IPS-18c (cell line): Measurements from ENCODE around the gene CDS2.

Source experiments
- H3K4me3 ChIP-seq: 2 replicates; pipeline ENCODE4 v1.7.0; 2013; ENCODE audit warnings: low read depth, mild to moderate bottlenecking, low read length, moderate library complexity; ENCODE audit not compliant: insufficient read depth
- H3K9me3 ChIP-seq: one replicate; pipeline ENCODE4 v1.6.1; 2013; ENCODE audit warnings: mild to moderate bottlenecking, low read length, moderate library complexity; ENCODE audit not compliant: control insufficient read depth, insufficient read depth

The CDS2 gene

DNA sequence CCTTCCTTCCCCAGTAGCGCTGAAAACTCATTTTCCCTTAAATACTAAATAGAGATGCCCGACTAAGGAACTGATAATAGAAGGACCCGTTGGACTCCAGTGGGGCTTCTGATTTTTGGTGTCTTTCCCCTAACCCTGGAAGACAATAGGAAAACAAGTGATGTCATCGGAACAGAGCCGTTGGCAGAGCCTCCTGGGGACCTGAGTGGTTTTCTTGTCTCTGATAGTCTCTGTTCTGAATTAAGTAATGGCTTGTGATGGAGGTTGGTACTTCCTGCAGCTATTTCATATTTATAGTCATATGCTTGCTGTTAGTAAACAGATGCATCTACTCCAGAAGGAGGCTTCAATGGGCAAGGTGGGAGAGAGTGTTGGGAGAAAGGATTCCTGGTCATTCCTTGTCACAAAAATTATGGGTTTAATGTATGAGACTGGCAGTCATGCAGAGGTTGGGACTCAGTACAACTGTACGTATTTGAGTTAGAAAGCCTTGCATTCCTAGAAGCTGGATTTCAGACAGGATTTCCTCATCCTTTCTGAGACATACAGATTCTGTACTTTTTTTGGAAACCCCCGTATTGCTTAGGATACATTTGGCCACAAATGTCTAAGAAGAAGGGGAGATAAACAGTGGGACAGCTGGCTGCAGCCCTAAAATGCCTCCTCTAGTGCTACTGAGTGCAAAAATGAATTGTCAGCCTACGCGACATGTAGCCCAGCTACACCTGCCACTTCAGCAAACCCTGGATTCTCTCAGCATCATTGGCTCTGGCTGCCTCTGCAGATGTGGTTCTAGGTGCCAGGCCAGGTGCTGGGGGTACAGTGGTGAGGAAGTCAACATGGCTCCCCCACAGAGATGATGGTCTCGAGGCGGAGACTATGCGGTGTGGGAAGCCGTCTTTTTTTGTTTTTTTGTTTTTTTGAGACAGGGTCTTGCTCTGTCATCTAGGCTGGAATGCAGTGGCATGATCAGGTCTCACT is 38.1 kb downstream of the CDS2 start:
- Histone ChIP-seq H3K9me3 (no peaks in the 10 kb centered on the region), H3K4me3 (no peak overlapping the region)

DNA sequence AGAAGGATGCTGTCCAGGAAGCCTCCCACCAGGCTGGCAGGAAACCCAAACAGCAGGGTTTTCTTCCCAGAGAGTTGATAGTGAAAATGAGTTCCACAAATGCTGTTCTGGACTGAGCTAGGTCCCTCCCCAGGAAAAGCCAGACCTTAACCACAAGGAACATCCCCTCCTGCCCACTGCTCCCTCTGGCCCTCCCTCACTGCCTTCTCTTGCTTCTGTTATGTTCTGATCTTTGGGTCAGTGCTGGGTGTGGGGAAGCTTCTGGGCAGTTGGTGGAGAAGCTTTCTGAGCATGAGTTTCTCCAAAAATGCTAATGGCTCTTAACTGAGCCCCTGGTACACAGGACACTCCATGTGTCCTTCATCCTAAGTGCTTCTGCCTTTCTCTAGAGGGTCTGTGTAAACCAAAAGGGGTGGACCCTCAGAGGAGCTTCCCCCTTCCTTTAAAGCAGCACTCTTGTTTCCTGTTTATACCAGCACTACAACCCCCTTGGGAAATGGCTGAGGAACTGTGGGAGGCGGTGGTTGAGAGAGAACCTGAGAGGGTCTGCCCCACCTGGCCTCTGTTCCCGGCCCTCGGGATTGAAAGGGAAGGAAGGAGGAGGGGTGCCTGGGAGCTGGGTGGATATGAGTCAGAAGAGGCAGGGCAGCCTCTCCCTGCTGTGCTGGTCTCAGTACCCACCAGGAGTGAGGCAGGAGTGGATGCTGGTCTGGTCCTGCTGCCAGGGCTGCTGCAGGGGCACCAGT is 42.0 kb downstream of the CDS2 start:
- Histone ChIP-seq H3K9me3 (no peaks in the 10 kb centered on the region), H3K4me3 (no peak overlapping the region)

DNA sequence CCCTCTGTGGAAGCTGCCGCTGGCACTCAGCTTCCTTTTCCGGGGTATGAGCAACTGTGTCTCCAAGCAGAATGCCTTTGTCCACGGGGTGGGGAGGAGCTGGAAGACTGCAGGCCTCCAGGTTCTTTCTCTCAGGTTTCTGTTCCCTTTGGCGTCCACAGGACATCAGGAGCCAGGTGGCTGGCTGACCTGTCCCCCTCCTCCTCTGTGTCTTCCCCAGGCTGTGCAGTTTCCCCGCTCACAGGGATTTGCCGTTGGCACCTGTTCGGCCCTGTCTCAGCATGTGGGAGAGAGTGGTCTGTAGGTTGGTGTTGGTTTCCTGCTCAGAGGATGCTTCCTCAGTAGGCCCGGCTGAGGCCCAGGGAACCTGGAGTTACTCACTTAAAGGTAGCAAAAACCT is 43.5 kb downstream of the CDS2 start:
- H3K9me3 ChIP-seq = no peaks in the 10 kb centered on the region
- H3K4me3 ChIP-seq = no peak overlapping the region

DNA sequence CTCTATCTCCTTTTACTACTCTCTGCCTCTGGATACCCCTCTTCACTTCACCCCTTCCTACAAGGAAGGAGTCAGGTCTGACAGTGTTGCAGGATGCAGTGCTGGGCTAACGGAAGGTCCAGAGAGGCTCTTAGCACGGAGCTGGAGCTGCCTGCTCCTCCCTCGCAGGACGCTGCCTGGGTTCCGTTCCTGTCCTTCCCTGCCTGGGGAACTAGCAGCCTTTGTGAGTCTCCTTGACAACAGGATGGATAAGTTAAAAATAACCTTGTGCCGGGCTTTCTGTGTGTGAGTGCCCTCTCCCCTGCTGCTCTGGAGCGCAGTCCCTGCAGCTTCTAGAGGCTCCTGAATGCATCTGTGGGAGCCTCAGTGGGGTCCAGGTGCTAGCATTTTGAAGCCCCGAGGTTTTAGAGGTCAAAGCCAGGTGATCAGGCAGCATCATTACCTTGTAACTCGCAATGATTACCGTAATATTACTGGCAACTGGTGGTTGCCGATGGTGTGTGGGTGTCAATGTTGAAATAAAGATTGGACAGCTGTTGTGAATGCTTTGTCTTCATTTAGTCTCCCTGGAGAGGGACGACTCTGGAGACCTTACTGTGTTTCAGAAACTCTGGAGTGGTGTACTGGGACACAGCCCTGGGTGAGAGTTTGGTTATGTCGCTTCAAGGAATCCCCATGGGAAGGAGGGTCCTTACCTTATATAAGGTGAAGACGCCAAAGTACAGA is 44.4 kb downstream of the CDS2 start:
- peak overlapping the region; percentile 9; the same call in 1 of the 2 replicates for H3K4me3 ChIP-seq
- no peaks in the 10 kb centered on the region for H3K9me3 ChIP-seq

DNA sequence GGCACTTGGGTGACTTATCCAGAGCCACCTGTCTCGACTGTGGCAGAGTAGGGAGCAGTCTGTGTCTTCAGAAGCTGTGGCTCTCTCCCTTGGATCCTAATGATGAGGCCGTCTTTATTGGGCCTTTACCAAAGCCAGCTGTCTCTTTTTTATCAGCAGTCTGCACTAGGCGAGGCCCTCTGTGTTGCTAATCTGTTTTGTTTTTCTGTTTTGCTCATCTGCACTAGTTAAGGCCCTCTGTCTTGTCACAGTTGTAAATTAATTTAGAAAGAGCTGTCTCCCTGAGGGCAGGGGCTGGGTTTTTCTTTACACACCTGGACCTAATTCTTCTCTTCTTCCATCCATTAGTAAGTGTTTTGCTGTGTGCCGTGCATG is 45.0 kb downstream of the CDS2 start:
- Histone ChIP-seq H3K9me3 (no peaks in the 10 kb centered on the region), H3K4me3 (no peak overlapping the region)

DNA sequence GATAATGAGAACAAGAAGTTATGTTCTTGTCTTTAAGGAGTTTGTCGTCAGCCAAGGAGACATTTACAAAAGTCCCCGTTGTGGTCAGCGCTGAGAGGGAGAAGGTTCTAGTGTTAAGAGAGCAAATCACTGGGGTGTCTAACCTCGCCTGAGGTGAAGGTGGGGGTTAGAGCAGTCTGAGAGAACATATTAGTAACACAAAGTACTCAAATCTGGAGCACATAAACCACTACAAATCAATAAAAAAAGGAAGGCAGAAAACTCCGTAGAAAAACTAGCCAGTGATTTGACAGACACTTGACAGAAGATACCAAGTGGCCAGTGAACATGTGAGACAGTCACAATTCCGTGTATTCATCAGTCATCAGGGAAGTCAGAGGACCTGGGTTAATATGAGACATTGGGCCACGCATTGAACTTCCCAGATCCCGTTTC is 45.4 kb downstream of the CDS2 start:
- H3K4me3 ChIP-seq = no peak overlapping the region
- H3K9me3 ChIP-seq = no peaks in the 10 kb centered on the region

DNA sequence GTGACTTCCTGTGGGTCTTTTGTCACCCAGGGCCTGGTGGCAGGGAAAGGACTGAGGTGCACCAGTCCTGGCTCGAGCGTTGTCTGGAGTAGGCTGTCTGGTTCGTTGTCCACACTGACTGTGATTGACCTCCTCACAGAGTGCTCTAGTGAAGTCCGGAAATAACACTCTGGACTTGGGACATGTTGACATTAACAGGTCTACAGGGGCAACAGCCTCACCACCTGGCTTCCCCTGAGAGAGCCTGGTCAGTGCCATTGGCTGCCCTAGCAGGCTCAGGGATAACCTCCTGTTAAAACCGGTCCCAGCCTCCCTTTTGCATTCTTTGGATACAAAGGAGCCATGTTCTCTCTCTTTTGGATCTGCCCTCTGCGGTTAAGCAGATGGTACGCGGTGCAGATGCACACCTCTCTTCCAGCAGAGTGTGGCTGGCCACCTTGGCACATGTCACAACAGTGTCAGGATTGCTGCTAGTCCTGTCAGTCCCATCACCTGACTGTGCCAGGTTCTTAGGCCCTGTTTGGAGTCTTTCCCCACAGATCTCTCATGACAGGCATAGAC is 46.2 kb downstream of the CDS2 start:
- H3K4me3 ChIP-seq = no peak overlapping the region

DNA sequence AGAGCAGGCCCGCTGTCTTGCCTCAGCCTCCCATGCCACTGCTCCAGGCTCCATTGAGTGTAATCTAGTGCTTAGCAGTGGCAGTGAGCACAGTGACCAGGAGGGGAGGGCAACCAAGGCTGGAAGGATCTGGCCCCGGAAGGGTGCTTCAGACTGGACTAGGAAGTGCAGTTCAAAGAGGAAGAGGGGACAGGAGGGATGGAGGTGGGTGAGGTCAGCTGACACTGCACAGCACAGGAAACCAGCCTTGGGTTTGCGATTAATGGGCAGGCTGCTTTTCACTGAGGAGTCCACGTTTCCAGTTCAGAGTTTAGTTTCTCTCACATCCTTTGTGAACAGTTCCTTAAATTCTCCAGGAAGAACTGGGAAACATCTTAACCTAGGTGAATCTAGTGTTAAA is 46.9 kb downstream of the CDS2 start:
- no peak overlapping the region for H3K4me3 ChIP-seq
- H3K9me3 ChIP-seq = no peaks in the 10 kb centered on the region

More for the DNA sequence above, 46.2 kb downstream of the CDS2 start:
- no peaks in the 10 kb centered on the region for H3K9me3 ChIP-seq

DNA sequence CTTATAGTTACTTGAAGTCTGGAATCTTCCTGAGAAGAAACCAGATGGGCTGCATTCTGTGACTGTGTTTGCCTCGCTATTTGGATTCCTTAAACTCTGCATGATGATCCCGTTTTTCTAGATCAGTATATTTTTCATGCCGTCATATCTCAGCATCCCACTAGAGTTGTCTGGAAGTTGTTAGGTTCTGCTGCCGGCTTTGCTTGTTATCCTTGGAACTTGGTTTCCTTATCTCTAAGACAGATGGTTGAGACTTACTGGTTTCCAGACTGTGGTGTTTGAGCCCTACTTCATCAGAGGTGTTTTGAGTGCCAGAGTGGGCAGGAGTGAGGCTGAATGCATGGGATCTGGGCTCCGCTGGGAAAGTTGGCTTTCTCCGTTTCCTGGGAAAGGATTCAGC is 50.3 kb downstream of the CDS2 start:
- Histone ChIP-seq H3K4me3 (no peak overlapping the region), H3K9me3 (no peaks in the 10 kb centered on the region)

DNA sequence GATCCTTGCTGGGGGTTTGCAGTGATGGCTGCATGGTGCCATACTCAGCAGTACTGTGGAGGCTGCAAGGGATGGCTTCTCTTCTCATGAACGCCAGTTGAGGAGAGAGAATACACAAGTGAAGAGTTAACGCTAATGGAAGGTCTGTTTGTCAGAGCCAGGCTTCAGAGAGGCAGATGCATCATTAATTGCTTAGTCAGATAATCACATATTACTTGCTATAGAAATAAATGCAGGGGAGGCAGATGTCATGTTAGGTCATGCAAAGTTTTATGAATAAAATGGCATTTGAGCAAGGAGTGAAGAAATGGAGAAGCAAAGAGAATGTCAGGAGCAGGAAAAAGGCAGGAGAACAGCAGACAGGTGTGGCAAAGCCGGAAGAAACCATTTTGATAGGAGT is 51.2 kb downstream of the CDS2 start:
- Histone ChIP-seq H3K4me3 (no peak overlapping the region), H3K9me3 (no peaks in the 10 kb centered on the region)

DNA sequence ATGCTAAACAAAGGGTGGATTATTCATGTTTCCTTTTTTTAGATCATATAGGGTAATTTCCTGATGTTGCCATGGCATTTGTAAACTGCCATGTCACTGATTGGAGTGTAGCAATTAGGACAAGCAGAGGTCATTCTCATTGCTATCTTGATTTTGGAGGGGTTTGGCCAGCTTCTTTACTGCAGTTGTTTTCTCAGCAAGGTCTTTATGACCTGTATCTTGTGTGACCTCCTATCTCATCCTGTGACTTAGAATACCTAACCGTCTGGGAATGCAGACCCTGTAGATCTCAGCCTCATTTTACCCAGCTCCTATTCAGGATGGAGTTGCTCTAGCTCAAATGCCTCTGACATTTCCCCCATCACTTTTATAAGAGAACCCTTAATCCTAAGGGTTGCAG is 53.6 kb downstream of the CDS2 start:
- Histone ChIP-seq H3K9me3 (no peaks in the 10 kb centered on the region), H3K4me3 (no peak overlapping the region)

DNA sequence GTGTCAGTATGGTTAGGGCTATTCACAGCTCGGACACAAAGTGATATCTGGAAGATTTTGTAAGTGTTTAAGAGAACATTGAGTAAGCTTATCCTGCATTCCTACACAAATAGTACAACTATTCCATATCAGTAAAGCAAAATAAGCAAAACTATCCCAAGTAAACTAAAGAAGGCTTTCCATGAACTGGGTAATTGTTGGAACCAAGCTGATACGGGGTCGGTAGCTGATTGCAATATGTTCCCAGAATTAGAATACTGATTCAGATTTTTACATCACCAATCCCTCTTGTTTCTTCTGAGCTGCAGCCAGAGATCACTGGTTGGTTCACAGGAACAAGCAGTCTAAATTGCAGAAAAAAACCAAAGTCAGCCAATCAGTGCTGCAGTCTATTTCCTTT is 54.1 kb downstream of the CDS2 start:
- H3K9me3 ChIP-seq = no peaks in the 10 kb centered on the region

DNA sequence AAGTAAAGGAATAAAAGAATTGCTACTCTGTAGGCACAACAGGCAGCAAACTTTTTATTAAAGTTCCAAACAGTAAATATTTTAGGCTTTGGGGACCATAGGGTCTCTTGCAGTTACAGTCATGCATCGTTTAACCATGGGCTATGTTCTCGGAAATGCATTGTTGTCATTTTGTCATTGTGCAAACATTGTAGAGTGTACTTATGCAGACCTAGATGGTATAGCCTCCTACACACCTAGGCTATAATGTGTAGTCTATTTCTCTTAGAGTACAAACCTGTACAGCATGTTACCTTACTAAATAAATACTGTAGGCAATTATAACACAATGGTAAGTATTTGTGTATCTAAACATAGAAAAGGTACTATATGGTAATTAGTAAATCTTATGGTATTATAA is 54.7 kb downstream of the CDS2 start:
- H3K4me3 ChIP-seq = no peak overlapping the region
- H3K9me3 ChIP-seq = no peaks in the 10 kb centered on the region

More for the DNA sequence above, 54.1 kb downstream of the CDS2 start:
- H3K4me3 ChIP-seq = no peak overlapping the region

DNA sequence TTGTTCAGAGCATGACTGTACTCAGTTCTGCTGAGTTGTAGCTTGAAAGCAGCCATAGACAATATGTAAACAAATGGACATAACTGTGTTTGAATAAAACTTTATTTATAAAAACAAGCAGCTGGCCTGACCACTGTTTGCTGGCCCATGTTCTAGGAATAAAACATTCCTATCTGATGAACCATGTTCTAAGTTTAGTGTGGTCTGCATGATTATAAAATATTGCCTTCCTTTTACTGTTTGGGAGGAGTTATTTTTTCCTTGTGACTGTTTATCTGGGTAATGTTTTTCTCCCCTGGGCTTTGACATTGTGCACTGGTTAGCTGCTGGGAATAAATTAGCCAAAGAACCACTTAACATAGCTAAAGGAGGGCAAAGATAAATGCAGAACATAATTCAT is 55.1 kb downstream of the CDS2 start:
- Histone ChIP-seq H3K9me3 (no peaks in the 10 kb centered on the region), H3K4me3 (no peak overlapping the region)

DNA sequence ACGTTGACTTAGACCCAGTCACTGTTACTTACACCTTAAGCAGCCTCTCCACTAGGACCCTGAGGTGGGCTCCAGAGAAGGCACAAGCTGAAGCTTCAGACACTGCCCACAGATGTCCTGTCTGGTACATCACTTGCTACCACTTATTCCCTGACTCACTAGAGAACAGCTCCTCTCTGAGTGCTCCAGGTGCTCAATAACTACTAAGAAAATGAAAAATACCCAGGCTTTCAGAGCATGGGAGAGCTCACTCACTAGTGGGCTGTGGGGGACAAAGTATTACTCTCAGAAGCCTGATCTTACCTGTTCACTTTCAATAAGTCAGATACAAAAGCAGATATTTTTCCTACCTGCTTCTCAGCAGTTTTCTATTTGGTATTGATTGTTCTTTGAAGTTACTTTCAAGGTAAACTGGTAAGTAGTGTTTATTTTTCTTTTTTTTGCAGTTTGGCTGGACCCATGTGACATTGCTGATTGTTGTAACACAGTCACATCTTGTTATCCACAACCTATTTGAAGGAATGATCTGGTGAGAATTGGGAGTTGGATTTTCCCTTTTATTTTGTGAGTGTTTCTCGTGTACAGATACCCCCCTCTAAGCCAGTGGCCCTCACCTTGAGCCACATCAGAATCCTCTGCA is 55.9 kb downstream of the CDS2 start:
- H3K4me3 ChIP-seq = no peak overlapping the region
- no peaks in the 10 kb centered on the region for H3K9me3 ChIP-seq

DNA sequence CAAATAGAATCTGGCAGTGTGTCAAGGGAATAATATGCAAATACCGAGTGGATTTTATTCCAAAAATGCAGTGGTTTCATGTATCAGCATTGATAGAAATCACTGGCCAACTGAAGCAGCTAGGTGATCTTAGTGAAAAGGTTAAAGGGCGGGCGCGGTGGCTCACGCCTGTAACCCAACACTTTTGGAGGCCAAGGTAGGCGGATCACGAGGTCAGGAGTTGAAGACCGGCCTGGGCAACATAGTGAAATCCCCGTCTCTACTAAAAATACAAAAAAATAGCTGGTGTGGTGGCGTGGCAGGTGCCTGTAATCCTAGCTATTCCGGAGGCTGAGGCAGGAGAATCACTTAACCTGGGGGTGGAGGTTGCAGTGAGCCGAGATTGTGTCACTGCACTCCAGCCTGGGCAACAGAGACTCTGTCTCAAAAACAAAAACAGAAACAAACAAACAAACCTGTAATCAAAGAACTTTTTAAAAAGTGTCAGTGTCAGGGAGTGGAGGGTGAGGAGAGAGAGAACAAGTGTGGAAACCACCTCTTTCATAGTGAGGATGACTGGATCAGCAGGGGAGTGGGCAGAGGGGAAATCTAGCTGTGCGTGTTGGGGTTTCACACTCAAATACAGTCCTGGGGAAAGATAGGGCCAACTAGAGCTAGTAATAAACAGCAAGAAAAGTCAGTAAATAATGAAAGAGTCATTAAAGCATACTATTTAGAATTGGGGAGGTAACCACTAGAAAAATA is 57.1 kb downstream of the CDS2 start:
- Histone ChIP-seq H3K9me3 (no peaks in the 10 kb centered on the region), H3K4me3 (no peak overlapping the region)
